ENCODE data around the gene PJA1.

- TF ChIP-seq CTCF (IDR thresholded peaks at IDR 0.05; ENCODE audit: extremely low read depth in 1 of 2, insufficient read depth in 1 of 2, low read depth in 1 of 2, low read length in 2 of 2) (no peak), POLR2AphosphoS5 (IDR thresholded peaks at IDR 0.05; ENCODE audit: insufficient read depth, low read depth, low read length) (no peak)
Observed at GRCh38 chrX:69143530-69143929, 21.7 kb downstream of the PJA1 start.
